C4-2B (cell line): Measurements from ENCODE around the gene TYK2.

Experiments used
- CTCF ChIP-seq: fragments of 450-650 bp; conservative IDR thresholded peaks from 2 replicates; pipeline ENCODE4 v1.5.1; 2017; ENCODE audit warnings: mild to moderate bottlenecking
- ZFX ChIP-seq: fragments of 450-650 bp; IDR thresholded peaks from 2 replicates; pipeline ENCODE4 v1.6.1; 2017

DNA sequence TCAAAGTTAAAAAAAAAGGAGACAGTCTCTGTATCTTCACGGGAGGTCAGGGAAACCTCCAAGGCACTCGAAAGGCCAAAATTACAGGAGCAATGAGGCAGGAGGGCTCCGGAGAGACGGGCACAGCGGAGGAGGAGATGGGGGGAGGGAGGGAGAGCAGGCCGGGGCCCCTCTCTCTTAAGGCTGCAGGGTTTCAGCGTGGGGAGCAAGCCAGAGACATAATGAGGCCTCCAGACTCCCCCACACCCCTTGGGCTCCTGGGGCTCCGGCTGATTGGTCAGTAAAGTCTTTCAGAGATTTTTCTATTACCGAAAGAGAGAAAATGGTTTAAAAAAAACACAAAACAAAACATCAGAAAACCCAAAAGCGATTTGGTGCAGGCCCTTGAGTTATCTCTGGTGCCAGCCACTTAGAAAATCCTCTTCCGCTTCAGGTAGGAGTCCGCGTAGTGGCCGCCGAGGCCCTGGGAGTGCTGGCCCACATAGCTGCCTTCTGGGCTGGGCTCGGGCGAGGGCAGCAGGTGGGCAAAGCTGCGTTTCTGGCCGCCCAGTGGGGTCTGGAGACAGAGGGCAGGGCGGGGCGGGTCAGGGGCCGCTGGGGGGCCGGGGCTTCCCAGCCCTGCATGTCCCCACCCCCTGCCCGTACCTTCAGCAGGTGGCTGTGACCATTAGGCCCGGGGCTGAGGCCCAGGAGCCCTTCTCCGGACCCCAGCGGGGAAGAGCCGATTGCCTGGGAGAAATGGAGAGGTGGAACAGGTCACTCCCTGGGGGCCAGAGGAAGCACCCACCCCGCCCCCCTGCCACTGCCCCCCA is 63.1 kb downstream of the TYK2 start:
- TF ChIP-seq CTCF (no peak), ZFX (no peak)
